Right kidney (tissue), 1 donor: ENCODE measurements around the gene THPO.

Source experiments
- DNase-seq: peaks from one replicate; pipeline ENCODE4 v3.0.0-alpha.2; 2016

Gene THPO

DNA sequence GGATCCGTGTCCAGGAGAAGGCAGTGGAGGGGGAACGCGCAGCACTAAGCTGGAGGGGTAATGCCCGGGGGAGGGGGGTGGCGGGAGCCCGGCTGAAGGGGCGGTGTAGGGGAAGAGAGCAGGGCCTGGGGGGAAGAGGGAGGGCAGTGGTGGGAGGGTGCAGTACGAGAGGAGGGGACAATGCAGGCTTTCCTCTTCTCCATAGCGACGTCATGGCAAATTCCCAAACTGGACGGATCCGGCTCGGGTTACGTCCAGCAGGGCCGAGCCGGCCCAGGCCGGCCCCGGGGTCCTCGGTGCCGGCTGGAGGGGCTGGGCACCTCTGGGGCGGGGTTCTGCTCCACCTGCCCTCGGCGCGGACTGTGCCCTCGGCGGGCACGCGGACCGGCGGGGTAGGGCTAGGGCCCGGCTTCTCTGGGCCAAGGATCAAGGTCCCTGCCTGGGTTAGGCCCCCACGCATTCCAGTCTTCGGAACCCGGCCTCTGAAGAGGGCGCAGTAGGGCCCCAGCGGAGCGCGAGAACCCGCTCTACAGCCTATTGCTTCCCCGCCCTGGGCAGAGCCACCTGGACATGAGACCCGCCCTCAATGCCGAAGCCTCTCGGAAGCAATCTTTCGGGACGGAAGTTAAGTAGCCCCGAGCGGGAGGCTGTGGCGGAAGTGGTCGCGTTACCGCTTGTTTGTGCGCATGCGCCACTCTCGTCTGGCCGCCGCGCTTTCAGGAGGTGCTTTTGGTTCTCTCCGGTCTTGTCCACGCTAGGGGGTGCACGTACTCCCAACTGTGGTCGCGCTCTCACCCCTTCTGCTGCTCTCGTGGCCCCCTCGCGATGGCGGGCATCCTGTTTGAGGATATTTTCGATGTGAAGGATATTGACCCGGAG, 15.1 kb downstream of the THPO start:
- peak; percentile 92 for DNase-seq

DNA sequence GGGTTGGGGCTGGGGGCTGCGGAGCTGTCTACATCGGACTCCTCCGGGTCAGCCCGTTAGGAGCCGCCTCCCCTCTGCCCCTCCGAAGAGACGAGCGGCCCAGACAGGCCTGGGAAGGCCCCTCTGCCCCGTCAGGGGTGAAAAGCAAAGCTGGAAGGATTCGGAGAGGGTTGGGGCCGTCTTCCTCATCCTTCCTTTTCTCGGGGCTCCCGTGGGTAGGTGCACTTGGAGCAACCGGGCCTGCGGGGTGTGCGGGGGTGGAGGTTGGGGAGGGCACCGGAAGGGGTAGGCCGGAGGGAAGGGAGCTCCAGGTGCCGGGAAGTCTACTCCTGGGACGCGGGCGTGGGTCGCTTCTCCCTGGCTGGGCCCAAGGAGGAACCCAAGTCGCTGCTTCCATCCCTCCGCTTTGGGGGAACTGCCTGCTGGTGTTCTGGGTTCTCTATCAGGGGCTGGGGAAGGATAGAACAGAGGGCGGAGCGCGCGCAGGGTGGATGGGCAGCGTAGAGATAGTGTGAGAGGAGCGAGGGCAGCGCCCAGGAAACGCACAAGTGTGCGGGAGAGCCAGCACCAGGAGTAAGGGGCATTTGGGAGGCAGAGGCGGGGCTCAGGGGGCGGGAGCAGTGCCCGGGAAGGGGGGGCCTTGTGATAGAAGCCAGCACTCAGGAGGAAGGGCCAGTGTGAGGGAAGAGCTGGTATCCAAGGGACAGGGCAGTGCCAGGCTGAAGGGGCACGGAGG, 15.9 kb downstream of the THPO start:
- peak; percentile 77 for DNase-seq

DNA sequence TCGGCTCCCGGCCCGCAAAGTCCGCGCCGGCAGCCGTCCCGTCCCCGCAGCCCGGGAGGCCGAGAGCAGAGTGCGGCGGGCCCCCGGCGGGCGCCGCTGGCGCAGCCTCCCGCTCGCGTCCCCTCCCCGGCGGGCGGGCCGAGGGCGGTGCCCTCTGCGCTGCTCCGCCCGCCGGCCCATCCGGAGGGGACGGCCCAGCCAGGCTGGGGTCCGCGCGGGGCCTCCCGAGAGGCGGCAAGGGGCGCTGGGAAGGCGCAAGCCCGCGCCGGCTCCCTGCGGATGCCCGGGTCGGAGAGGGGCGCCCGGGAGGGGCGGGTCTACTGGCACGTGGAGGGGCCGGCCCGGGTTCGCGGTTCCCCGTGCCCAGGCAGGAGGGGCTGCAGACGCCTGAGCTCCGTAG, 16.5 kb downstream of the THPO start, which contains the start of the genes CLCN2 and POLR2H:
TSS of gene CLCN2 (minus strand) at position 74 of the 400 bp plus-strand sequence. CDS start 126 bp downstream, outside the sequence.
TSS of gene POLR2H (plus strand) at position 179 of the 400 bp plus-strand sequence. CDS start 1,783 bp downstream, outside the sequence.
- DNase-seq: peak; percentile 83

DNA sequence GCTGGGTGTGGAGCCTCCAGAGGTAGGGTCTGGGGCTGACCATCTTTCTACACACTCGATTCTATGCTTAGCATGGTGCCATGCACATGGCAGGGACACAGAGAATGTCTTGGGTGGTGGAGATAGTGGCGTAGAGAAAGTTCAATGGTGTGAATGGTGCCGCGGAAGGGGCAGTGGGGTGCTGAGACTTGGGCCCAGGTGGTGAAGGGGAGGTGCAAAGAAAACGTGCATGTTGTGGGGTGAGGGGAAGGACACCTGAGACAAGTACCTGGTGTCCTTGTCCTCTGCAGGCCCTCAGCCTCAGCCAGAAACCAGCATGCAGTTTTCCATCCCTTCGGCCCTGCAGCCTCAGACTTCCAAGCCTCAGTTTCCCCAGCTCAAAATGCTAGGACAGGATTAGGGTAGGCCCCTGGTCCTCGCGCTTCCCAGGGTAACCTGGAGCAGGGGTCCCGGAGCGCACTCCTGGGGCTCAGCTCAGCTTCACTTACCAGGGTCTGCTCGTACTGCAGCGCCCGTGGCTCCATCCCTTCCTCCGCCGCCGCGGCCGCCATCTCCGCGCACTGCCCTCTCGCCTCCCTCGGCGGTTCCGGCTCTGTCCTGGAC, 17.0 kb downstream of the THPO start:
- DNase-seq: peak; percentile 82

DNA sequence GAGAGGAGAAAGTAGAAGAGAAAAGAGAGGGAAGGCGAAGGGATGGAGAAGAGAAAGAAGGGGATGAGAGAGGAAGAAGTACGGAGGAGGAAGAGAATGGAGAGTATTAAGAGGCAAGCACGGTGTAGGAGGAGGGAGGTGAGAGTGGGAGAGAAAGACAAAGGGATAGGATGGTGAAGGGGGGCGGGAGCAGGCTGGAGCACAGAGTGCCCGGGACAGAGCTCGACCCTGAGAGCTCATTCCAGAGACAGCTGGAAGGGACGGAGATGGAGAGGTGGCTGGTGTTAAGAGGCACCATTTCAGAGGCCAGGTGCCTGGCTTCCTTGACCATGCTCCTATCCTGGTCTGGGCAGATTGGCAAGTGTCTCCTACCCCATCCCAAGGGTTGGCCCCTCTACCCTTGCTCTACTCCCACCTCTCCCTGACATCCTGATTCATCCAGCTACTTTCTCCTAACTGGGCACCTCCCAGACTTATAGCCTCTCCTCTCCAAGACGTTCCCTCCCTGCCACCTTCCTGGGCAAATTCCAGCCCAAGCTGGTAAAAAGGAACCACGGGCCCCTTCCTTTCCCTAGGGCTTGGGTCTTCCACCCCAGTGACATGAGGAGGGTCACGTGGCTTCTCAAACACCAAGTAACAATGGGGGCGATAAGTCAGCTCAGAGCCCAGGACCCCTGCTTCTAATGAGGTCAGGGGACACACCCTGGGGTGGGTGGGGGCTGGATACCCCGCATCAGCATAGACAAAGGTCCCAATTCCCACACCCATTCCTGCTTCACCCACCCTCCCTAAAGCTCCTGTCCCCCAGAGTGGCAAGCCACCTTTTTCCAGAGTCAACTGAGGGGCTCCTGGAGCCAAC, 17.7 kb downstream of the THPO start:
- no peak for DNase-seq

DNA sequence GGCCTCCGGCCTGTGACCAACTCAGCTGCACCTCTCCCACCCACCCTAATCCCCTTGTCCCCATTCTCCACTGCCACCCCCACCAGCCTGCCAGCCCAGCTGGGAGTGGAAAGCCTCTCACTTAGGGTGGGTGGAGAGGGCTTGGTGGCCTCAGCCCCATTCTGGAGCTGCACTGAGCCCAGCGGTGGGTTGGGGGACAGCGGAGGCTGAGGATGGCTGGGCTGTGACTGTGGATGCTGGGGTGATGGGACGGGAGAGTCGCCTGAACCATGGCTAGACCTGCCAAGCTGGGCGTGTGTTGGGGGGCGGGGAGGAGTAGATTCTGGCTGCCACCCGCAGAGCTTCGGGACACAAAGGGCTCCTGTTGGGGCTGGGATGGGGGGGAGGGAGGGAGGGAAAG, 18.4 kb downstream of the THPO start:
- DNase-seq: no peak

DNA sequence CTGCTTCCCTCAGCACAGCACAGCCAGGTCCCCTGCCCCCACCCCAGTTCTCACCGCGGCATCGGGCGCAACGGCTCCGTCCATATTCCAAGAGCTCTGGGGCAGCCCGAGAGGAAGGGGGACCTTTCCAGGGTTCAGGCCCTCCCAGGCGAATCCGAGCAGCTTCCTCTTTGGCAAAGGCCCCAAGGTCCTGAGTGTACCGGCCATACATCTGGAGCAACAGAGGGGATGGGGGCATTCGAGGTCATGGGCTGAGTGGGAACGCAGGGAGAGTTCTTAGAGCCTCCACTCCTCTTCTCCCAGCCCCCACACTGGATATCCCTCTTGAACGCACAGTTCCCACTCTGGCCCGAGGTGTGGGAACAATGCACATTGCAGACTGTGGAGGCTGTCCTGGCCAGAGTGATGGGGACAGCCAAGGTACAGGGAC, 19.1 kb downstream of the THPO start:
- DNase-seq: no peak

DNA sequence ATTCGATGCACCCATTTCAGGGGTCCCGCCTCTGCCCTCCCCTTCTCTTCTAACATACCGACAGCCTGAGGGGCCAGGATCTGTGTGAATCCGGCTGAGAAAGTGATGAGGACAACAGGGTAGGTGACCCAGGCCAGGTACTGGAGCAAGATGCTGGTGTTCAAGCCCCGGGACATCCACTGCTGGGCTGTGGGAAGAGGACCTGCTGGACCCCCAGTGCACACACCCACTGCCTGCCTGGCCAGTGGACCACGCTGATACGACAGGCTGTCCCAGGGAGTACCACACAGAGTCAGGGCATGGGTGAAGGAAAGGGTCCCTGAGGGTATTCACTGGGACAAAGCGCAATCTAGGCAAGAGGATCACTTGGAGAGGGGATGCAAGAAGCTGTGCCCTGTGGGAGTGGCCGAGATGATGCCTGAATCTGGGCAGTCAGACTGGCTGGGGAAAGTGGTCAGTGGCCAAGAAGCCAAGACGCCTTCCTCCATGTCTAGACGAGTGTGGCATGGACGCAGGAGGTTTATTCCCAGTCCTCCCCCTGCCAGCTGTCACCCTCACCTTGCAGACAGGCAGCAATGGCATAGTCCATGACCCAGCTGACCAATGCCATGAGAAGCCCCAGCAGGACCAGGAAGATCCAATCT, 19.8 kb downstream of the THPO start:
- DNase-seq: no peak

DNA sequence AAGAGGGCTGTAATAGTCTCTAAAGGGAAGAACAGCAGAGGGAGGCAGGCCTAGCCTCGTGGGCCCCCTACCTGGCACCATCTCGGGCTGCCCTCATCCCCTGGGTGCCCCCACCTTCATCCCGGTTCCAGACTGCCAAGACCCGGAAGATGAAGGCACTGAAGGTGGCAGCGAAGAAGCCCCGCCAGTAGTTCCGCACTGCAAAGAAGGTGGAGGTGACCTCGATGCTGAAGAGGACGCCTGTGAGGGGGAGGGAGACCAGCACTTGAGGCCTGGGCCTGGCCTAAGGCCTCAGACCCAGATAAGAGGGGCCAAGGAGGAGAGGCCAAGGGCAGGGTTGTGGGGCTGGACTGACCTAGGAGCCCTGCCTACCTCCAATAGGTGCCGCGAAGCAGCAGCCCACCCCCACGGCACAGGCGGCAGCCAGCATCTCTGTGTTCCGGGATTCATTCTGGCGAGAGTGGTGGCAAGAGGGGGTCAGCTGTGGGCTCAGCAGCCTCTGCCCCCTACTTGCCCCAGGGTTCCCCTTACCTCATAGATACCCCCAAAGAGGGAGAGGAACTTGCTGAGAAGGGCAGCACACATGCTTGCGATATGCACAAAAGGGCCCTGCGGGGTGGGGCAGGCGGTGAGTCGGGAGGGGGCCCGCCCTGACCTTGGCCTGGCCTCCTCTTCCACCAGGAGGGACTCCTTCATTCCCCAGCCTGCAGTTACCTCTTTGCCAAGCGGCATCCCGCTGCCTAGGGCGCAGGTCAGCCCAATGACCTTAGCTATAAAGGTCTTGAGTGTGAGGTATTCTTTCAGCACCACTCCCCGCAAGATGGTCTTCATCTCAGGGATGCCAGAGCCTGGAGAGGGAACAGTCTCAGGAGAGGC, 20.5 kb downstream of the THPO start:
- DNase-seq: no peak

DNA sequence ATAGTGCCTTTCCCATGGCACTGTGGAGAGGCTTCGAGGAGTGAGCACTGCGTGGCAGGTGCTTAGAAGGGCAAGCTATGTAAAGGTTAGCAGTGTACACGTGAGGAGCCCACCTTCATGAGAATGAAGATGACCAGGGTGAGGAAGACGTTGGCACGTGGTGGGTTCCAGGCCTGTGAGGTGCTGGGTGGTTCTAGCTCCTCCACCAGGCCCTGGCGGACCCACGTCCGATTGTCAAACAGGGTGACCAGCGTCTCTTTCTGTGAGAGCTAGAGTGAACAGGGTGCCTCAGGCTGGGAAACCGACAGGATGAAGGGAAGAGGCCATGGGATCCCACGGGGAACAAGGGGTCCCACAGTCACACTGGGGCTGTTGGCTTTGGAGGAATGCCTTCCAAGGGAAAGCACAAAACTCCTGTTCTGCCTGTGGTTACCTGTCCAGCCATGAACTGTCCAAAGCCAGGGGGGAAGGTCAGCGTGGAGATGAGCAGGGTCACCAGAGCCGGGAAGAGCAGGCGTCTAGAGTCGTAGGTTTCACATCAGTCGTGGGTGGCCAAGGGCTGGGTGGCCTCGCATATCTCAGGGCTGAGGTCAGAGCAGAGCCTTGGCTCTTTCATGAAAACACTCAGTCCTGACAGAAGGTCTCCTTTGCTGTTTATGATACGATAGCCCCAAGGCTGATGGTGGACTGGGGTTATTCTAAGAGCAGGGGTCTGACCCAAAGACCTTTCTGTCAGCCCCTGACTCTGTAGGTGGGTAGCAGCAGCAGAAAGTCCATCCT, 22.6 kb downstream of the THPO start:
- DNase-seq: no peak

DNA sequence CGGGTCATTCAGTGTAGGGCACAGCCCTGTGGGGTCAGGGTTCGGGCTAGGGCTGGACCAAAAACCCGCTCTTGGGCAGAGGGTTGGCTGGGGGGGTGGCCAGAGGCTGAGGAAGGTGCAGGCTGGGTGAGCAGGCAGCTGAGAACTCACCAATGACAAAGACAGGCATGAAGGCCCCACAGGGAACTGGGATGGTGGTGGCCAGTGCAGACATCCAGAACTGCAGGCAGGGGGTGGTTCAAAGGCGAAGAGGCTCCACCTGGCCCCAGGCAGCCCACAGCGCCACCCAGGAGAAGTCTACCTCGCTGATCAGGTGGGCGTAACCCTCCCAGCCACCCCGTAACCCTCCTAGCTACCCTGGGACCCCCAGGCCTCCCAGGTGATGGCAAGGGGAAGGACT, 23.3 kb downstream of the THPO start:
- no peak for DNase-seq

DNA sequence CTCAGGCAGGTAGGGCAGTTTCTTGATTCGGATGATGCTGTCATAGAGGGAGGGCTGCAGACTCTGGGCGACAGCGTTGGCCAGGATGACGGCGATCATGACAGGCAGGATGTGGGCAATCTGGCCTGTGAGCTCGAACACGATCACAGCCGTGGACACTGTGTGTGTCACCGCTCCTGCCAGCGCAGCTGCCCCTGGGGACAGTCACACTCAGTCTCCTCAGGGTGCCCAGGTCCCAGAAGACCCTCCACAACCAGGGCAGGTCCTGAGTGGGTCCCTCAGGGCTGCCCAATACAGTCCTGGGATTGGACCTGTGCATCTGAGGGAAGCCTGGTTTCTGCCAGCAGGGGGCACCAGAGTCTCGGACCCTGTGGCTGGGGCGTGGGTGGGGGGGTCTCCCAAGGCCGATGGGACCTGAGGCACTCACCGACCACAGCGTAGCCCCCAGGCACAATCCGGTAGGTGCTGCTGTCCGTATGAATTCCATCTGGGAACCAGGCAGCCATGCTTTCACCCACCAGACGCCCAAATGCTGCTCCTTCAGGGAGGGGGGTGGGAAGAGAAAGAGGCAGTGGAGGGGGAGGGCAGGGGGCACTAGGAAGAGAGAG, 23.8 kb downstream of the THPO start:
- DNase-seq: peak; percentile 22

DNA sequence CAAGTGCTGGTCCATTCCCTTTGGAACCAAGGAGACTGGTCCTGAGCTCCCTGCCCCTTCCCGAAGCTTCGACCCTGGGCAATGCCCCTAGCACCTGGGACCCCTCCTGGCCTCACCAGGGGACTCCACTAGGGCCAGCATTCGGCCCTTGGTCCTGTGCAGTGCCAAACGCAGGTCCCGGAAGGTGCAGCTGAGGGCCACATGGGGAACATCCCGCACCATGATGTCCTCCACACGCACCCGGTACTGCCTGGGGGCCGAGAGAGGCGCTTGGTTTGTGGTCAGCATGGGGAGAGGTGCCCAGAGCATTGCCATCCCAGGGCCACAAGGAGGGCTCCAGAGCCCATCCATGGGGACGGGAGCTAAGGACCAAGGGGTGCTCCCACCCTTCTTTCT, 24.5 kb downstream of the THPO start:
- DNase-seq: no peak

DNA sequence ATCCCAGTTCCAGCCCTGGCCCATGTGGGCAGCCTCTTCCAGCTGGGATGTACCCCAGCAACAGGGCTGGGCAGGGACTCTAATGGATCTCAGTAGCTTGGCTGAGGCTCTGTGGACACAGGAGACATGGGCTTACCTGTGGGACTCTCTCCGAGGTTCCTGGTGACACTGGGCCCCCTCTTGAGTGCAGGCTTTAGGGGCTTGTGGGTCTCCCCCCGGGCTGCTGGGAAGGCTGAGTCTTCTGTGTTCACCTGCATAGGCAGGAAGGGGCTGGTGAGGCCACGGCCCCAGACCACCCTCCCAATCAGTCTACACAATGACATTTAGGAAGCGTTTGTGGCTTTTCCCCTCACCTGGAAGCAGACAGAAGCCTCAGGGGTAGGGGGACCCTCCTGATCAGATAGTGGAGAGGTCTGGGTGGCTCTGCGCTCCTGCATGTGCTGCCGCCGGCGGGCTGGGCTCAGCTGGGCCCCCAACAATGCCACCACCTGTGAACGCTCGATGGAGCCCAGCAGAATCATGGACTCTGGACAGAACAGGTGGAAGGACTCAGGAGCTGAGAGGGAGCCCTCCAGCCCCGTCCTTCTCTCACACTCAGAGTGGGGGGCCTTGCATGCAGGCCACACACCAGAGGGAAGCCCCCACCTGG, 25.0 kb downstream of the THPO start:
- no peak for DNase-seq

DNA sequence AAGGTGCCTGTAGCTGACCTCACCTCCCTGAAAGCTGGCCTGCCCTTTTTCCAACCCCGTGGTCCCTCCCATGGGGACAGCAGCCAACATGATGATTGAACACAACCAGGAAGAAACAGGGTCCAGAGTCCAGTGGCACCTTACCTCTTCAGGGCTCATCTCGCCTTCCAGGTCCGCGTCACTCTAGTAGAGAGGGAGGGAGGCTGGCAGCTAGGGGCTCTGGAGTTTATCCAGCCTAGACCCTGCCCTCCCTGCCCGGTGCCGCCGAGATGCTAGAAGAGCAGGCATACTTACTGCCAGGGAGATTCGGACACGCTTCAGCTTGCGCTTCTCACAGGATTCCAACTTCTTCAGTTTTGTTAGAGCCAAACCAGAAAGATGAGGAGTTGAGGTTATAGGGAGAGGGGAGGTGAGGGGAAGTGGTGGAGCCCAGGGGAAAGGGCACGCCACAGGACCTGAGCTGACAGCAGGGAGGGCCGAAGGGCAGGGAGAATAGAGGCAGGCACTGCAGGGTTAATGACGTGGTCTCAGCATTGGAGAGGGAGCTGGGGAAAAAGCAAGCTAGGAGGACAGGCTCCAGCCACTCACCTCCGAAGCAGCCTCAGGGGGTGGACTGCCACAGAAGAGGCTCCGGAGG, 25.7 kb downstream of the THPO start:
- DNase-seq: no peak

DNA sequence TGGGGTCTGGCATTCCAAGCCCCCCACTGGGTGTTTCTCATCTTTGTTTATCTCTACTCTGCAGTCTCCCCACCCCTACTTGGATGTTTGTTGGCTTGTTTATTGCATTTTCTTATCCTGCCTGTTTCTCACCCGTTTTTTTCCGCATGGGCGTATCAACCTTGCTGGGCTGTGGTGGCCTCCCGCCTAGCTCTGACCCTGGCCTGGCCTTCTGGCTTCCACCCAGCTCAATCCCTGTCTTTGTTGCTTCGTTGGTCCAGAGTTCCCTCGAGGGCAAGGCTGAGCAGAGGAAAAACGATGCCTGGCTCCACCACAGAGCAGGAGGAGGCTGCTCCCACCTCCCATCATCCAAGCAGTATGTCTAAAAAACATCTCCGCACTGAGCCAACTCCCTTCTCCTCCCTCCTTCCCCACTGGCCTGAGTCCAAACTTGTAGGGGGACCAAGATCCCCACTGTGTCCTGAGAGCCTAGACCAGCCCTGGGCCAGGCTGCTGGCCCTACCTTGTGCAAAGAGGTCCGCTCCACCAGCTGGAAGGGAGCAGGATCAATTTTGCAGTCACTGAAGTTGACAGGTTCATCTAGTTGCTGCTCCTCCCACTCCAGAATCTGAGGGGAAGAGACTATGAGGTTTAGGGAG, 26.4 kb downstream of the THPO start:
- DNase-seq: no peak

DNA sequence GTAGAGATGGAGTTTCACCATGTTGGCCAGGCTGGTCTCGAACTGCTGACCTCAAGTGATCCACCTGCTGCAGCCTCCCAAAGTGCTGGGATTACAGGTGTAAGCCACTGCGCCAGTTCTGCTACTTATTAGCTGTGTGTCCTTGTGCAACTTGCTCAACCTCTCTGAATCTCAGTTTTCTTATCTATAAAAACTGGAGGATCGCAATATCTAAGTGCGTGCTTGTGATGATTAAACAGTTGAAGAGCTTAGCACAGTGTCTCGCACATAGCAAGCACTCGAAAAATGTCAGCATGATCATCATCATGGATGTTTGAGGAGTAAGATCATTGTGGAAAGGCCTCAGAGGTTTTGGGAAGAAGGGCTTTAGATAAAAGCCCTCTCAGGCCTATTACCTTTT, 27.4 kb downstream of the THPO start:
- no peak for DNase-seq
